ENCODE results near the gene LCN2. TPM values are rescaled to one million over a fixed set of nuclear protein-coding genes. Genes with fewer than 3 reads are reported as not detected.

LCN2 gene
- total RNA-seq, 1 experiment from 2014 or later, result 1.3 TPM

- H3K4me1 Mint-ChIP-seq, result peaks cover 12% of the 10 kb centered on the region
- H3K27me3 Mint-ChIP-seq (ENCODE audit: low read depth), result peaks cover 7% of the 10 kb centered on the region; the same call in 1 of the 2 replicates
- no peaks in the 10 kb centered on the region for H3K9me3 Mint-ChIP-seq
- H3K36me3 Mint-ChIP-seq, result no peaks in the 10 kb centered on the region
- CTCF ChIA-PET, result interaction anchor here (1.0 to 4.4 kb wide), 14 partner anchors 9 to 207 kb away, joined by 3 to 44 read pairs (median 4); partner anchors contain the start of genes BBLN, NAIF1 and SLC25A25
- no peak for TF ChIP-seq NFATC4 (CRISPR knock-in tag; IDR thresholded peaks at IDR 0.05)
- TF ChIP-seq CREM (CRISPR knock-in tag; IDR thresholded peaks at IDR 0.05), result no peak
- no peak for TF ChIP-seq ZBTB43 (CRISPR knock-in tag; IDR thresholded peaks at IDR 0.05)
- TF ChIP-seq FOXP4 (CRISPR knock-in tag; IDR thresholded peaks at IDR 0.05), result no peak
- no peak for TF ChIP-seq ZNF512 (CRISPR knock-in tag; IDR thresholded peaks at IDR 0.05; ENCODE audit: borderline replicate concordance)
- TF ChIP-seq FOXP1 (CRISPR knock-in tag; IDR thresholded peaks at IDR 0.05; ENCODE audit: borderline replicate concordance), result no peak
- no peak for TF ChIP-seq PRRX2 (CRISPR knock-in tag; IDR thresholded peaks at IDR 0.05)
- TF ChIP-seq STAT6 (CRISPR knock-in tag; conservative IDR thresholded peaks at IDR 0.05; ENCODE audit: low read depth), result no peak
- TF ChIP-seq ZNF425 (CRISPR knock-in tag; conservative IDR thresholded peaks at IDR 0.05), result no peak
- no peak for TF ChIP-seq NFYB (CRISPR knock-in tag; conservative IDR thresholded peaks at IDR 0.05; ENCODE audit: low read depth)
- TF ChIP-seq RELA (CRISPR knock-in tag; IDR thresholded peaks at IDR 0.05; ENCODE audit: borderline replicate concordance), result no peak
- TF ChIP-seq AFF4 (CRISPR knock-in tag; IDR thresholded peaks at IDR 0.05; ENCODE audit: borderline replicate concordance), result no peak
- TF ChIP-seq E2F1 (CRISPR knock-in tag; IDR thresholded peaks at IDR 0.05), result no peak
- no peak for TF ChIP-seq MXD4 (CRISPR knock-in tag; IDR thresholded peaks at IDR 0.05; ENCODE audit: borderline replicate concordance)
- no peak for TF ChIP-seq ZNF281 (CRISPR knock-in tag; IDR thresholded peaks at IDR 0.05)
- no peak for TF ChIP-seq GABPB1 (CRISPR knock-in tag; IDR thresholded peaks at IDR 0.05)
- TF ChIP-seq SOX15 (CRISPR knock-in tag; IDR thresholded peaks at IDR 0.05), result no peak
- TF ChIP-seq NR1H2 (CRISPR knock-in tag; IDR thresholded peaks at IDR 0.05), result no peak
- TF ChIP-seq HMGA2 (CRISPR knock-in tag; IDR thresholded peaks at IDR 0.05), result no peak
- POLR2A ChIA-PET, result no interaction called here
- H3K4me3 Mint-ChIP-seq, result no peak overlapping the region
- DNase-seq (ENCODE audit: low spot score) (no peak), ATAC-seq (no peak)
- no peak overlapping the region for H3K27ac Mint-ChIP-seq
Measured at GRCh38 chr9:128149951-128150593, 819 bp downstream of the LCN2 start.

All from WTC11 (cell line).